Measurements from ENCODE around the gene PIK3CB. TPM values are rescaled to one million over a fixed set of nuclear protein-coding genes. Genes with fewer than 3 reads are reported as not detected.

Gene PIK3CB
- total and polyA plus RNA-seq, 2 experiments from 2014 or later, result 14.3 to 23.0 TPM

- Histone ChIP-seq H3K9me2 (replicated peaks; ENCODE audit: insufficient read depth) (no peaks in the 10 kb centered on the region), H3K27ac (no peak overlapping the region), H3K9me3 (ENCODE audit: low read depth) (no peaks in the 10 kb centered on the region), H3K4me2 (no peak overlapping the region), H3K27me3 (no peaks in the 10 kb centered on the region), H3K4me3 (no peak overlapping the region), H3K4me1 (ENCODE audit: insufficient read depth) (no peaks in the 10 kb centered on the region), H3K36me3 (replicated peaks; ENCODE audit: insufficient read depth, low read depth) (no peaks in the 10 kb centered on the region), H2AFZ (no peak overlapping the region), H3K79me2 (no peaks in the 10 kb centered on the region), H4K20me1 (ENCODE audit: insufficient read depth, poor library complexity, severe bottlenecking) (no peaks in the 10 kb centered on the region)
- TF ChIP-seq CTCF (IDR thresholded peaks at IDR 0.05; ENCODE audit: poor library complexity) (no peak), EZH2phosphoT487 (IDR thresholded peaks at IDR 0.05; ENCODE audit: low read depth, severe bottlenecking, unreplicated experiment) (no peak), EZH2 (IDR thresholded peaks at IDR 0.05; ENCODE audit: borderline replicate concordance) (no peak)
- 66% methylated on average over 1 of the region's 1 CpG for WGBS (ENCODE audit: low lambda C conversion rate, missing lambda C conversion rate)
- no peak for DNase-seq (ENCODE audit: low spot score)
These were observed 87.5 kb downstream of the PIK3CB start for GRCh38 chr3:138747225-138747624.

- Histone ChIP-seq H3K27ac (no peak overlapping the region), H3K36me3 (replicated peaks; ENCODE audit: insufficient read depth, low read depth) (no peaks in the 10 kb centered on the region)
- TF ChIP-seq EZH2phosphoT487 (IDR thresholded peaks at IDR 0.05; ENCODE audit: low read depth, severe bottlenecking, unreplicated experiment) (no peak), EZH2 (IDR thresholded peaks at IDR 0.05; ENCODE audit: borderline replicate concordance) (no peak), CTCF (IDR thresholded peaks at IDR 0.05; ENCODE audit: poor library complexity) (no peak)
These were observed 94.7 kb downstream of the PIK3CB start for GRCh38 chr3:138740072-138740471.

GRCh38 chr3:138732456-138732855 lies 102.3 kb downstream of the PIK3CB start:
- no peak for DNase-seq (ENCODE audit: low spot score)
- no peaks in the 10 kb centered on the region for H3K27me3 ChIP-seq
- H3K9me3 ChIP-seq (ENCODE audit: low read depth), result no peaks in the 10 kb centered on the region
- no peaks in the 10 kb centered on the region for H4K20me1 ChIP-seq (ENCODE audit: insufficient read depth, poor library complexity, severe bottlenecking)
- TF ChIP-seq EZH2 (IDR thresholded peaks at IDR 0.05; ENCODE audit: borderline replicate concordance), result no peak
- no peak for TF ChIP-seq EZH2phosphoT487 (IDR thresholded peaks at IDR 0.05; ENCODE audit: low read depth, severe bottlenecking, unreplicated experiment)
- no peak for TF ChIP-seq CTCF (IDR thresholded peaks at IDR 0.05; ENCODE audit: poor library complexity)
- no peak overlapping the region for H3K4me2 ChIP-seq
- no peaks in the 10 kb centered on the region for H3K9me2 ChIP-seq (replicated peaks; ENCODE audit: insufficient read depth)
- H3K4me1 ChIP-seq (ENCODE audit: insufficient read depth), result no peaks in the 10 kb centered on the region
- H3K36me3 ChIP-seq (replicated peaks; ENCODE audit: insufficient read depth, low read depth), result no peaks in the 10 kb centered on the region
- H2AFZ ChIP-seq, result no peak overlapping the region
- 81% methylated on average over 1 of the region's 1 CpG for WGBS (ENCODE audit: low lambda C conversion rate, missing lambda C conversion rate)
- no peak overlapping the region for H3K27ac ChIP-seq
- H3K4me3 ChIP-seq, result no peak overlapping the region
- H3K79me2 ChIP-seq, result no peaks in the 10 kb centered on the region

More at GRCh38 chr3:138740072-138740471, 94.7 kb downstream of the PIK3CB start:
- Histone ChIP-seq H3K27me3 (no peaks in the 10 kb centered on the region), H3K9me3 (ENCODE audit: low read depth) (no peaks in the 10 kb centered on the region), H3K9me2 (replicated peaks; ENCODE audit: insufficient read depth) (no peaks in the 10 kb centered on the region), H3K79me2 (no peaks in the 10 kb centered on the region), H2AFZ (no peak overlapping the region), H4K20me1 (ENCODE audit: insufficient read depth, poor library complexity, severe bottlenecking) (no peaks in the 10 kb centered on the region), H3K4me3 (no peak overlapping the region), H3K4me2 (no peak overlapping the region), H3K4me1 (ENCODE audit: insufficient read depth) (no peaks in the 10 kb centered on the region)
- WGBS (ENCODE audit: low lambda C conversion rate, missing lambda C conversion rate), result 96% methylated on average over 5 of the region's 5 CpGs
- no peak for DNase-seq (ENCODE audit: low spot score)

All from hepatocyte (in vitro differentiated cells).